ES-I3 (cell line): ENCODE data around the gene MANEA.

Source experiments
- H3K36me3 ChIP-seq: 2 replicates; pipeline ENCODE4 v1.6.1; 2013; ENCODE audit warnings: mild to moderate bottlenecking, low read length, control low read depth, moderate library complexity; ENCODE audit not compliant: insufficient read depth
- H3K4me1 ChIP-seq: 2 replicates; pipeline ENCODE4 v1.6.1; 2013; ENCODE audit warnings: mild to moderate bottlenecking, control low read depth, low read length; ENCODE audit not compliant: insufficient read depth
- H3K9ac ChIP-seq: 2 replicates; pipeline ENCODE4 v1.6.1; 2013; ENCODE audit warnings: low read depth, mild to moderate bottlenecking, low read length, moderate library complexity
- H3K9me3 ChIP-seq: 2 replicates; pipeline ENCODE4 v1.6.1; 2013; ENCODE audit warnings: mild to moderate bottlenecking, low read length, moderate library complexity; ENCODE audit not compliant: control insufficient read depth, insufficient read depth

Gene MANEA

GRCh38 chr6:95614094-95614493 is 36.8 kb downstream of the MANEA start:
- Histone ChIP-seq H3K4me1 (no peaks in the 10 kb centered on the region), H3K9me3 (no peaks in the 10 kb centered on the region), H3K36me3 (no peaks in the 10 kb centered on the region)

GRCh38 chr6:95629551-95629950 is 52.2 kb downstream of the MANEA start:
- H3K4me1 ChIP-seq, result peaks cover 10% of the 10 kb centered on the region; the same call in 1 of the 2 replicates
- H3K36me3 ChIP-seq, result no peaks in the 10 kb centered on the region
- no peaks in the 10 kb centered on the region for H3K9me3 ChIP-seq
- no peak overlapping the region for H3K9ac ChIP-seq

More at GRCh38 chr6:95614094-95614493, 36.8 kb downstream of the MANEA start:
- H3K9ac ChIP-seq, result no peak overlapping the region

- no peaks in the 10 kb centered on the region for H3K36me3 ChIP-seq
- no peak overlapping the region for H3K9ac ChIP-seq
- H3K9me3 ChIP-seq, result no peaks in the 10 kb centered on the region
- peaks cover 3% of the 10 kb centered on the region; the same call in 1 of the 2 replicates for H3K4me1 ChIP-seq
Measured at GRCh38 chr6:95636552-95637431, 59.5 kb downstream of the MANEA start.

- H3K4me1 ChIP-seq, result no peaks in the 10 kb centered on the region
- H3K9me3 ChIP-seq, result peaks cover 2% of the 10 kb centered on the region; the same call in 1 of the 2 replicates
- H3K9ac ChIP-seq, result no peak overlapping the region
- no peaks in the 10 kb centered on the region for H3K36me3 ChIP-seq
Measured at GRCh38 chr6:95648636-95649035, 71.3 kb downstream of the MANEA start.

GRCh38 chr6:95649451-95649850 is 72.1 kb downstream of the MANEA start:
- H3K9me3 ChIP-seq, result peaks cover 2% of the 10 kb centered on the region; the same call in 1 of the 2 replicates
- H3K9ac ChIP-seq, result no peak overlapping the region
- H3K4me1 ChIP-seq, result no peaks in the 10 kb centered on the region
- no peaks in the 10 kb centered on the region for H3K36me3 ChIP-seq

GRCh38 chr6:95654176-95654575 is 76.8 kb downstream of the MANEA start:
- no peaks in the 10 kb centered on the region for H3K36me3 ChIP-seq
- no peaks in the 10 kb centered on the region for H3K4me1 ChIP-seq
- no peak overlapping the region for H3K9ac ChIP-seq
- 0 out of 2 replicates have a peak, but pooled peaks cover 2% of the 10 kb centered on the region for H3K9me3 ChIP-seq

- no peak overlapping the region for H3K9ac ChIP-seq
- no peaks in the 10 kb centered on the region for H3K4me1 ChIP-seq
- H3K9me3 ChIP-seq, result no peaks in the 10 kb centered on the region
Measured at GRCh38 chr6:95658886-95659285, 81.6 kb downstream of the MANEA start.

More at GRCh38 chr6:95658886-95659285, 81.6 kb downstream of the MANEA start:
- H3K36me3 ChIP-seq, result no peaks in the 10 kb centered on the region
